Measurements from ENCODE around the gene C17orf78. TPM values are rescaled to one million over a fixed set of nuclear protein-coding genes. Genes with fewer than 3 reads are reported as not detected.

Gene C17orf78
- total RNA-seq, 2 donors from 2014 or later = not detected

- H3K27me3 ChIP-seq (ENCODE audit: control insufficient read depth, insufficient read depth, low read length, poor library complexity, severe bottlenecking) = no peaks in the 10 kb centered on the region
- H3K9ac ChIP-seq (ENCODE audit: extremely low read depth, low read length, poor library complexity, severe bottlenecking) = no peak overlapping the region
- H3K36me3 ChIP-seq (ENCODE audit: control insufficient read depth, insufficient read depth, low read length) = no peaks in the 10 kb centered on the region
- peaks cover 5% of the 10 kb centered on the region for H3K4me1 Mint-ChIP-seq
- no peaks in the 10 kb centered on the region for H3K36me3 Mint-ChIP-seq (ENCODE audit: low read depth)
- no peak overlapping the region for H3K27ac ChIP-seq (ENCODE audit: low read depth, low read length)
- 92 to 98% methylated on average over 4 of the region's 4 CpGs for WGBS, 2 experiments (ENCODE audit: insufficient coverage in 1 of 2, insufficient read length in 1 of 2)
- no peak for TF ChIP-seq CTCF (conservative IDR thresholded peaks at IDR 0.05)
- H3K9me3 ChIP-seq (ENCODE audit: control insufficient read depth, low read length) = no peaks in the 10 kb centered on the region
- H3K27ac Mint-ChIP-seq = no peak overlapping the region
- H3K9me3 Mint-ChIP-seq = no peaks in the 10 kb centered on the region
- no peak for DNase-seq
- peaks cover 3% of the 10 kb centered on the region for H3K4me1 ChIP-seq (ENCODE audit: control insufficient read depth, insufficient read depth, low read length)
- H3K27me3 Mint-ChIP-seq (ENCODE audit: insufficient read depth) = no peaks in the 10 kb centered on the region
- H3K4me3 Mint-ChIP-seq = no peak overlapping the region
- no peak overlapping the region for H3K4me3 ChIP-seq (ENCODE audit: low read length)
Observed at GRCh38 chr17:37389160-37389559, 13.4 kb downstream of the C17orf78 start.

- H3K9ac ChIP-seq (ENCODE audit: extremely low read depth, low read length, poor library complexity, severe bottlenecking) = no peak overlapping the region
- H3K36me3 ChIP-seq (ENCODE audit: control insufficient read depth, insufficient read depth, low read length) = no peaks in the 10 kb centered on the region
- no peaks in the 10 kb centered on the region for H3K9me3 ChIP-seq (ENCODE audit: control insufficient read depth, low read length)
- no peak for TF ChIP-seq CTCF (conservative IDR thresholded peaks at IDR 0.05)
- H3K4me1 ChIP-seq (ENCODE audit: control insufficient read depth, insufficient read depth, low read length) = peaks cover 3% of the 10 kb centered on the region
- H3K4me3 ChIP-seq (ENCODE audit: low read length) = no peak overlapping the region
- Mint-ChIP-seq H3K27me3 (ENCODE audit: insufficient read depth) (no peaks in the 10 kb centered on the region), H3K4me3 (no peak overlapping the region), H3K27ac (no peak overlapping the region), H3K36me3 (ENCODE audit: low read depth) (no peaks in the 10 kb centered on the region), H3K9me3 (no peaks in the 10 kb centered on the region), H3K4me1 (peaks cover 5% of the 10 kb centered on the region)
- no peaks in the 10 kb centered on the region for H3K27me3 ChIP-seq (ENCODE audit: control insufficient read depth, insufficient read depth, low read length, poor library complexity, severe bottlenecking)
- no peak overlapping the region for H3K27ac ChIP-seq (ENCODE audit: low read depth, low read length)
- DNase-seq = no peak
- WGBS, 2 experiments (ENCODE audit: insufficient coverage in 1 of 2, insufficient read length in 1 of 2) = 89 to 90% methylated on average over 6 of the region's 6 CpGs
Observed at GRCh38 chr17:37391146-37391545, 15.4 kb downstream of the C17orf78 start.

DNA sequence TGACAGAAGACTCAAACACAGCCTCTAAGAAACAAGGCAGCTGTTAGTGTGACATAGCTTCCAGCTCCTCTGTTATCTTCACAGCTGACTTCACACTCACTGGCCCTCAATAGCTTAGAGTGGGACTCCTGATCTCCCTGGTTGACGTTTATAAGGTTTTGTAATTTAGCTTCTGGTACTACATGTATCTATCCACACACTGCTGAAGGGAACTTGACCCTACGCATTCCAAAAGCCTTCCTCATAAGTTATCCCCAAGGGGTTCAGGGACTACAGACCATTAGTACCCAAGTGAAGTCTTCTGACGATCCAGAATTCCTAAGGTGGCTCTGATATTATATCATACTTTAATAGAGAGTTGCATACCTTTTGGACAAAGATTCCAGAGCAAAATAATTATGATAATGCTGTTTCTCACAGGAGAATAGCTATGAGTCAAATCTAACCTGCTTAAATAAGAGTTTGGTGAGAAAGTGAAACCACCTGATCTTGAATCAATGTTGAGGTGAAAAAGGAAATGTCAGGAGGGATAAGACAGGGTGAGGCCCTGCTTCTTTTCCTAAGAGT is 16.3 kb downstream of the C17orf78 start:
- H3K27ac Mint-ChIP-seq = no peak overlapping the region
- peaks cover 5% of the 10 kb centered on the region for H3K4me1 Mint-ChIP-seq
- no peak overlapping the region for H3K27ac ChIP-seq (ENCODE audit: low read depth, low read length)
- WGBS, 2 experiments (ENCODE audit: insufficient coverage in 1 of 2, insufficient read length in 1 of 2) = 92 to 100% methylated on average over 2 to 3 of the region's 3 CpGs
- H3K36me3 ChIP-seq (ENCODE audit: control insufficient read depth, insufficient read depth, low read length) = no peaks in the 10 kb centered on the region
- H3K4me3 Mint-ChIP-seq = no peak overlapping the region
- no peak for TF ChIP-seq CTCF (conservative IDR thresholded peaks at IDR 0.05)
- peaks cover 3% of the 10 kb centered on the region for H3K4me1 ChIP-seq (ENCODE audit: control insufficient read depth, insufficient read depth, low read length)
- H3K4me3 ChIP-seq (ENCODE audit: low read length) = no peak overlapping the region
- DNase-seq = no peak
- H3K27me3 Mint-ChIP-seq (ENCODE audit: insufficient read depth) = no peaks in the 10 kb centered on the region
- no peaks in the 10 kb centered on the region for H3K9me3 Mint-ChIP-seq
- no peaks in the 10 kb centered on the region for H3K27me3 ChIP-seq (ENCODE audit: control insufficient read depth, insufficient read depth, low read length, poor library complexity, severe bottlenecking)
- no peak overlapping the region for H3K9ac ChIP-seq (ENCODE audit: extremely low read depth, low read length, poor library complexity, severe bottlenecking)
- no peaks in the 10 kb centered on the region for H3K9me3 ChIP-seq (ENCODE audit: control insufficient read depth, low read length)
- H3K36me3 Mint-ChIP-seq (ENCODE audit: low read depth) = no peaks in the 10 kb centered on the region

Measured in endodermal cell (in vitro differentiated cells).